IPS-NIHi7 (cell line): ENCODE measurements around the gene DAPK1.

Experiments
- DNase-seq: peaks from one replicate; pipeline ENCODE4 v3.0.0; 2012; ENCODE audit warnings: mixed read lengths; ENCODE audit errors: extremely low spot score

DAPK1 gene

DNA sequence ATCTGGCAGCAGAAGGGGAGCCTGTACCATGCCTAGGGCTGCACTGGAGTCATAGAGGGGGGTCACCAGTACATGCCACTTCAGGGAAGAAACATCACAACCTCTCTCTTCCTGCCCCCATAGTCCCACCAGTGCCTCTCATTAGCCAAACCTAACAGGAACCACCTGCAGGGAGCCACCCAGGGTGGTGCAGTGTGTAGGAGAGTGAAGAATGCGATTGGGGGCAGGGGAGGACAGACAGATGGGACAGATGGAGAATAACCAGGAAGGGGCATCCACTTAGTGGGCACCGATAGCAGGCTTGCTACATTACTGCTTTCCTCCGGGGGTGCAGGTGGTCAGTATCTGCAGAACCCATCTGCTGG, 19.2 kb downstream of the DAPK1 start:
- no peak for DNase-seq

DNA sequence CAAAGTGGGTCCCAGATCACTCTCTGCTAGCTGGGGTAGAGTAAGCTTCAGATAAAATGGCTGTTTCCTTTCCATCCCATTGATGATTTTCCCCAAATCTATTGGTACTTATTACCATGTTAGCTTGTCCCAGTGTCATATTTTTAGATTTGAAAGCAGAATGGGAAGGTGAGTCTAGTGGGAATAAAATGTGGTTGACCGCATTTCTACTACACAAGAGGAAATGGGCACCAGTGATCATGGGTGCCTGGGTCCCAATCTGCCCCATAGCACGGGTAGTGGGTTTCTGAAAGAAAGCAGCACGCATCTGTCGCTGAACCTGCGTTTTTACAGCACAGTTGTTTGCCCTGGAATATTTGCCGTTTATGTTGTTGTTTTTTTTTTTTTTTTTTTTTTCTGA, 20.1 kb downstream of the DAPK1 start:
- no peak for DNase-seq

DNA sequence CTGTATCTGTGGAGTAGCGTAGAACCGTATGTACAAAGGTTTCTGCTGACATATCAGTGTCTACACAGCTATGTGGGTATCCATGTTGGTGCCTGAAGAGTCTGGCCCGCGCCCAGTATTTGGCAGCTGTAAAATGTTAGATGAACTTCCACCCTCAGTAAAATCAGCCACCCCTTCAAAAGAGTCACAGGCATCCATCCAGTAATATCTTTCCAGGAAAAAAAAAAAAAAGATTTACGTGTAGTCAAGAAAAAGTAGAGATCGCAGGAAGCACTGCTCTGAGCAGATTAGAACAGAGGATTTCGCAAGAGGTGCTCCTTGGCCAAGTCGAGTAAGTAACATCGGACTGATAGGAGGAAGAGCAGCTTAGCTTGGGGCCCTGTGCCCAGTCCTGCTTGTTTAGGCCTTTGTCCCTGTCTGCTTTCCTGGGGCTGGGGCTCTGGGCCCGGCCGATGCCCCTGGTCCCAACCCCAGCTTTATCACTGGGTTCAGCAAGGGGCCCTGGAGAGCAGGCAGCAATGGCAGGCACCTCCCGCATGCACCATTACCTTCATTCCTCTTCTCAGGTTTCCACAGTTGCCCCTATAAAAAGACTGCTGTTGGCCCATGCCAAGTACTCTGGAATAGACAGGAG, 21.2 kb downstream of the DAPK1 start:
- no peak for DNase-seq

DNA sequence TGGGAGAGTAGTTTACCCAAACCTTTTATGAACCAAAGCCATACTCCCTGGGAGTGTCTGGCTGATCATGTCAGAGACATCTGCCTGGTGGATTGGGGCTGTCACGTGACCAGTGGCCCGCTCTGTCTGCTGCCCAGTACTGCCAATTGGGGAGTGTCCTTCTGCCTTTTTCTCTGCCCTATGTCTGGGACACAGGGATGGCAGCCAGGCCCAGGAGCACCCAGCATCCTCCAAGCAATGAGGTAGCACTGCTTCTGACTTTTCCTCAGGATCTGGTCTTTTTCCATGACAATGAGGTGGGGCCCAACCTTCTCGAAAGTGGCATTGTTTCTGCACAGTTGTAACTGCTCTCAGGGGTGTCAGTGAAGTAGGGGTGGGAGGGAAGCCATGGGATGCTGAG, 21.8 kb downstream of the DAPK1 start:
- no peak for DNase-seq

DNA sequence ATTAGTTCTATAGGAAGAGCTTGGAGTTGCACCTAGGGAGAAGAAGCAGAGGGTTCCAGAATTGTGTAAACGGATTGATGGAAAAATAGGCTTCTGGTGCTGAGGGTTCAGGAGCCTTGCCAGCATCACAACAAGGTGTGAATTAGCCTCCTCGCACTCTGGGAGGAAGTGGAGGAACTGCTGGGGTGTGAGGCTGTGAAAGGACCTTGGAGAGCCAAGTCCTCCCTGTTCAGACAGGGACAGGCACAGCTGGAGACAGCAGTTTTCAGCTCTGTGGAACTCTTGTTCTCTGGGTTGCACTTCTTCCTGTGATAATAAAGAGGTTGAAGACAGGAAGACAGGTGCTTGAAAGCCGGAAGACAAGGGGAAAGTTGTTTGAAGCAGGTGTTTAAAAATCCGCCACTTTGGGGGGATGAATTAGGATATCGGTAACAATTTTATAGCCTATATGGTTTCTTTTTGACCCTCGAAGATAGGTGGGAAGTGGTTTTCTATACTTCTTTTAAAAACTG, 22.6 kb downstream of the DAPK1 start:
- DNase-seq: no peak

DNA sequence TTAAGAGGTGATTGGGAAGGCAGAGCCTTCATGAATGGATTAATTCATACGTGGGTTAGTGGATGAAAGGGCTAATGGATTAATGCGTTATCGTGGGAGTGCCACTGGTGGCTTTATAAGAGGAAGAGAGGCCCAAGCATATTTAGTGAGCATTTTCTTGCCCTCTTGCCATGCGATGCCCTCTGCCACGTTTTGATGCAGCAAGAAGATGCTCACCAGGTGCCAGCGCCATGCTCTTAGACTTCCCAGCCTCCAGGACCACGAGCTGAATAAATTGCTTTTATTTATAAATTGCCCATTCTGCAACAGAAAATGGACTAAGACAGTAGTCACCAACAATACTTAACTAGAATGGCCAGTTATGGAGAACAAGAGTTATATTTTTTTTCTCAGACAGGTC, 24.2 kb downstream of the DAPK1 start:
- no peak for DNase-seq

DNA sequence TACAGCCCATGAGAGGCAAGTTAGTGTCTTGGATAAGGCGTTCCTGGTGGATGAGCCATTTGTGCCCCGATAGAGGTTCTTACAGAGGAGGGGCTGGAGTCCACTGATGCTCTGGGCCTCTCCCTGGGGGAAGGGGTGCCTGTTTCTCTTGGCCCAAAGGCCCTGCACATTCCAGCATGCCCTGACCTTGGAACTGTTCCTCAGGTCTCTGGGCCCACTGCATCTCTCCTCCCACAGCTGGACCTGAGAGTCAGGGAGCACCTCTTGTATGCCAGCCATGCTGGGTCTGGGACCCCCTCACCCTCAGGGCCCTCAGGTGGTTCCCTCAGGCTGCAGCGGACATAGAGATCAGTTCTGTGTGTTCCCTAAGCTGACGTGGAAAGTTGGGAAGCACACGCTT, 26.4 kb downstream of the DAPK1 start:
- no peak for DNase-seq

DNA sequence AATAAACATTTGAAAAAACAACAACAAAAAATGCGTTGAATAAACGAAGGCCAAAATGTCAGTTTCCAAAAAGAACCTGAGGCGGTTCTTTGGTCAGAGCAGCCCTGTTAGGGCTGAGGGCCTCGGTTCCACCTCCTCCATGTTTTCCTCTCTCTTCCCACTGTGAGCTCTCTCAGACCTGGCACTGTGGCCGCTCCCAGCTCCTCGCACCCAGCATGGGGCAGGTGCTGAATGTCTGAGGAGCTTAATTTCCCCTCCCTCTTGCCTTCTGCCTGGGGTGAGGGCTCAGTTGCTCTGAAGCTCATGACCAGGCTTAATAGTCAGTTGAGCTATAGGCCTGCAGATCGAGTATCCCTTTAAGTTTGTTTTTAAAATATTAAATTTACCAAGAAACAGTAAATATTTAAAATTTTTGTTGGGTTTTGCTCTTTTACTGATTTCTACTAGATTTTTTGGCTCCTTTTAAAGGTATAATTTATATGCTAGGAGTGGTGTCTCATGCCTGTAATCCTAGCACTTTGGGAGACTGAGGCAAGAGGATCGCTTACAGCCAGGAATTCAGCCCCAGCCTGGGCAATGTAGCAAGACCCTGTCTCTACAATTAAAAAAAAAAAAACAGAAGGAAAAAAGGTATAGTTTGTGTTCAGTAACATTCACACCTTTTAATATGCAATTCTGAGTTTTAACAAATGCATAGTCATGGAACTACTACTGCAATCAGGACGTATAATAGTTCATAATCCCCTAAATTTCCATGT, 28.1 kb downstream of the DAPK1 start:
- DNase-seq: peak; percentile 68

DNA sequence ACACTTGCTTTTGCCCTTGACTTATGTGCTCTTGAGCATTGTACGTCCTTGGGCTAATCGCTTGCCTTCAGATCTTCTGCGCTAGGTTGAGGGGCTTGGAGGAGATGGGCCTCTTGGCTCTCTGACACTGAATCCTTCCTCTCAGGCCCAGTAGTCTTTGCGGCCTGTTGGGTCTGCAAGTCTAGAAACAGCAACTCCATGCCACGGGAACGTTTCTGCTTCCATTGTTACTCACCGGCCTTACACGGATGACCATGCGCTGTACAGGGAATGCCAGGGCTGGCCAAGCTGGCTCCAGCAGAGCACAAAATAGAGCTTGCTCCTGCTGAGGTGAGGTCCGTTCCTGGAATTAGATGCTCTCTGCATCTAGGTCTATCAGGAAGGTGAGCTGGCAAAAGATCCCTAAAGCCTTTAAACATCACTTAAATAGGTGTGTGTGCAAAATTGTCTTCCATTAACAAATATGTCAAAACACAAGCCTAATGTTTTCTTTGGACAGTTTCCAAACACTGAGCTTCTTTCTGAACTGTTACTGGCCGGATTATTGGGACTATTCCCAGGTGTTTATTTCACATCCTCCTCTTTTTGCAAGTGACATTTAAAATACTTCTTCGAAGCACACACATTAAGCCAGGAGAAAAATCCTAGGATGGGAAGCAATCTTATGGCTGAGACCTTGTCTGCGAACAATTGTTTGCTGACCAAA, 29.7 kb downstream of the DAPK1 start:
- DNase-seq: no peak

DNA sequence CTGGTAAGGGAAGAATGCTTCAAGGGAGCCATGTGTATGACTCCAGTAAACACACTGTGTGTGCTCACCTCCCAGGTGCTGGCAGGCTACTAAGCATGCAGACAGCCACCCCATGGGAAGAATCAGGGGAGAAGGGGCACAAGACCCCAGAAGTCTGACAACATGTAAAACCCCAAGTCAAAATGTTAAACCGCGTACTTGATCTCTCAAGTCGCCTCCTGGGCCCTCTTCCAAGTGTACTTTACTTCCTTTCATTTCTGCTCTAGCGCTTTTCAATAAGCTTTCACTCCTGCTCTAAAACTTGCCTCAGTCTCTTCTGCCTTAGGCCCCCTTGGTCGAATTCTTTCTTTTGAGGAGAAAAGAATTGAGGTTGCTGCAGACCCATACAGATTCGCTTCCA, 31.3 kb downstream of the DAPK1 start:
- DNase-seq: no peak

DNA sequence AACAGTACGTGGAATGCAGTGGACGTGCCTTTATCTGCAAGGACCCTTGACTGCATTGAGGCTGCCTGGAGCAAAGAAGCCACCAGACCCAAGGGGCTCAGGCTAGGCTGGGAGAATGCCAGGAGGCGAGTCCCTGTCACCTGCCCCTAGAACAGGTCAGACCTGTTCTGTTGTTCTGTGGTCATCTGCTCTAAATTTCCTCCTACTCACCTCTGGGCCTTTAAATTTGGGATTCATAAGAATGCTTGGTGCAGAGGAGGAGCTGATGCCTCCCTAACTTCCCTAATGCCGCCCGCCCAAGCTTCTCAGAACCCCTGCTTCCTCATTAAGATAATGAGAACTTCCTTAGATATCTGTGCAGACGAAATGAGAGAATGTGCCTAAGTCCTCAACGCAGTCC, 32.0 kb downstream of the DAPK1 start:
- no peak for DNase-seq

DNA sequence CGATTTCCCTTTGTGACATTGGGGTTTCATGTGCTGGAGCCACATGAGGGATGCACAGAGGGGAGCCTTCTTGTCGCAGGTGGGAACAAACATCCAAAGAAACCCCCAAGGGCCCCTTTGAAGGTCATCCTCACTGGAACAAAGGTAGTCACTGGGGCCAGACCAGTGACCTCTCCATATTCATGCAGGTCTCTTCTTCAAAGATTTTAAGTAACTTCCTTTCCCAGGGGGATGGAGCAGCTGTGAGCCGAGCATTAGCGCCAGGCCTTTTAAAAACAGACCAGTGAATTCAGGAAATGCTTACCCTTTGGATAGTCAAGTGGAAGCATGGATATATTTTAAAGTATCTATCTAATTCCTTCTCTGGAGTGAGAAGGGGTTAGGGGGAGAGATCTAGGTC, 33.0 kb downstream of the DAPK1 start:
- DNase-seq: no peak

DNA sequence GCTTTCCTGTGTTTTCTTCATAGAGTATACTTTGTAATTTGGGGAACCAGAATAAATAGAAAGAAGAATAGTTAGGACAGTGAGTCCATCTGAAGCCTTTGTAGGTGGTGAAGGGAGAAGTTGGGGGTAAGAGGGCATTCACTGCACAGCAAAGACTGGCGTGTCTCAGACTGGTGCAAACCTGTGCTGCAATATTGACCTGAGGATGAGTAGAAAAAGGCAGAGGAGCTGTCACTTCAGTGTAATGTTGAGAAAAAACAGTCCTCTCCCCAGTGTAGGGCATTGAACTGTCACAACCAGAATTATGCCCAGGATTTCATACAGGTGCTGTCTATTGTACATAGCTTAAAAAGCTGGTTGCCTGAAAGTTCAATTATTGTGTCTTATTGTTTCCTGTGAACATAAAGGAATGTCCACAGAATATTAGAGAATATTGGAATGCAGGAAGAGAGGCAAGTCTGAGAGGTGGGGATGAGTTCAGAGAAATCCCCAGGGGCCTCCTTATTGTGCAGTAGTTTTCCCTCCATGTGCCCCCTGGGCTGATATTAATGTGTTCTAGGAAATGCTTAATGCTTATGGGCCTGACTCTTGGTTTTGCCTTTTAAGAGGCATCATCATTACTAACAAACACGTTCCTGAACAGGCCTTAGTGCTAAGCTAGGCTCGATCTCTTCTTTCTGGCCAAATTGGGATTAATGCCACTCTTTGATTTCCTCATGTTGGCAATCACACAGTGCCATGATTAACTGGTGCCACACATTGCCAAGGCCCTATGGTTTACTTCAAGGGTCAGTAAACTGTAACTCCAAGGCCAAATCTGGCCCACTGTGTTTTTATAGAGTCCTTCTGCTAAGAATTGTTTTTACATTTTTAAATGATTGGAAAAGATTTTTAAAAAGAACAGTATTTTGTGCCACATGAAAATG, 34.0 kb downstream of the DAPK1 start:
- DNase-seq: no peak

DNA sequence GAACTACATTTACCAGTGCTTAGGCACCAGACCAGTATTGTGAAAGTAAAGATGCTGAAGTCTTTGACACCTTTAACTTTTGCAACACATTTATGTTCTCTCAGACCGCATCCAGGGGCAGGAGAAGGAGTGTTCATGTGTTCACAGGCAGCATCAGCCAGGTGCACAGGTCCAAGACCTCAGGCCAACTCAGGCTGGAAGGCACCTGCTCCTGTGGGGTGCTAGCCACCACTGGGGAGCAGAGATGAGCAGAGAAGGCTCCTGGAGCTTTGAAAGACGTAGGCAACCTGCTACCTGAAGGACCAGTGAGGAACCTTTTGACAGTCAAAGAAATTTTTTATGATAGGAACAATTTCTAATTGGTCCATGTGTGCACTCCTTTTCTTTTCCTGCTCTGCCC, 35.6 kb downstream of the DAPK1 start:
- DNase-seq: no peak

DNA sequence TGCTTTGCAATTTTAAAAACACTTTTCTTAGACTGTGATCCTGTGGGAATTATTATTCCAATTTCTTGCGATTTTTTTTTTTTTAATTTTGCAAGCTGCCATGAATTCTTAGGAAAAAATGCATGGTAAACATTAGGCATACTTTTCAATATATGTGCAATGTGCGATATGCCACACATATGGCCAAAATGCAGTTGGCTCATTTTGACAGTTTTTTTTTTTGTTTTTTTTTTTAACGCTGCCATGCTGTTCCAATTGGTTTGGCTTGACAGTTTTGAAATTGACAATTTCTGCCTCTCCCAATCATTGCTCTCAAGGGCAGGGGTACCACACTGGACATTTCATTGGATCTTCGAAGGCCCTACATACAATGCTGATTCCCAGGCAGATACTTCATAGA, 36.4 kb downstream of the DAPK1 start:
- DNase-seq: no peak

DNA sequence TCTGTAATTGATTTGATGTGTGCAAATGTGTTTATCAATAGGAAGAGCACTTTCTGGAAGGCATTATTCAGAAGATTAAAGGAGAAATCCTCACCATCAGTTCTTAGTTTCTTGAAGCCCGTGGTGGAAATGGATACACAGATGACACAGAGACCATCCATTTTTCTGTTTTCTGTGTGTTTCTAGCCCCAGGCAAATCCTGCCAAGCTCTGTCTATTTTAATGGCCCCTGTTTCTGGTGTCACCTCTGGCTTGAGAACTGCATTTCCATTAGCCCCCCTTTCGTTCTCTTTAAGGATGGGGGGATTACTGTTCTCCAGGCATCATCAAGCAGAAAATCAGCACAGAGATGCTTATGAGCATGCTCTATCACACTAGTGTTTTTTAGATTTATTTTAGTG, 37.3 kb downstream of the DAPK1 start:
- no peak for DNase-seq

DNA sequence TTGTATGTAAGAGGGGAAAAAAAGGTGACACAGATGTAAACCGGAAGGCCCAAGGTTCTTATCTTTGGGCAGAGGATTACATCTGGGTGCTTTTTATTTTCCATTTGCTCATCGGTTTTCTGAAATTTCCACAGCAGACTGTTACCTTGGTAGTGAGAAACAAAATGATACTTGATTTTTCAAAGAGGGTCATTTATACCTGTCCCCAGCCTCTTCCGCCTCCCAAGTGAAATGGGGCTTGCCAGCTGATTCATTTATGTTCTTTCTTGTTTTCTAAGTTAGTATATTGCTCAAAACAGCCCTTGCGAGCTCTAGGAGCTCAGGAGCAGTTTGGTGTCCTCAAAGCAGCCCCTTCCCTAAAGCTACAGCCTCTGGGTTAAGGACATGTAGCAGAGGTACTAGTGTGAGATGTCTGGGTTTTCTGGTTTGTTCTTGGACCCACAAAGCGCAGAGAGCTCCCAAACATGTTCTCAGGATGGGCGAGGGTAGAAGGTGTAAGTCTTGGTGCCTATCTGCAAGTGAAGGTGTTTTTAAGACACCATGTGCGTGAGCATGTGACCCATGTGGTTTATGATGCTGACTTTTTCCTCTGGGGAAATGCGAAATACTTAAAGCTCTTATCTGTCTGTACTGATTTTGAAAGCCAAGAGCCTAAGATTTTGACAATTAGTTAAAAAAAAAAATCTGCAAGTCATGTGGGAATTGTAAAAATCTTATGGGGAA, 38.3 kb downstream of the DAPK1 start:
- no peak for DNase-seq

DNA sequence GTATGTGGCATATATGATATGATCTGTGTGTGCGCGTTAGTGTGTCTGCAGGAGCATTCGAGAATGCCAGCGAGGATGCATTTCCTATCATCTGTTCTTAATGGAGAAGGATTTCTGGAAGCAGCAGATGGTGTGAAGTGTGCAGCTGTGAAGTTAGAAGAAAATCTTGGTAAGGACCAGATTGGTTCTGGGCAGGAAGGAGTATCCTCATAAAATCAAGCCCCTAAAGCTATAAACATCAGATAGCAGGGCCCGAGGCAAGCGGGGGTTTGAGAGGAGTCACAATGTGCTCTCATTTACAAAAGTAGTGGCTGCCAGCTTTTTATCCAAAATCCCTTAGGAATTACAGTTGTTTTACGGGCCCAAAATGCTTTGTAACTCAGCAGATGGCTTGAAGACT, 40.0 kb downstream of the DAPK1 start:
- no peak for DNase-seq

DNA sequence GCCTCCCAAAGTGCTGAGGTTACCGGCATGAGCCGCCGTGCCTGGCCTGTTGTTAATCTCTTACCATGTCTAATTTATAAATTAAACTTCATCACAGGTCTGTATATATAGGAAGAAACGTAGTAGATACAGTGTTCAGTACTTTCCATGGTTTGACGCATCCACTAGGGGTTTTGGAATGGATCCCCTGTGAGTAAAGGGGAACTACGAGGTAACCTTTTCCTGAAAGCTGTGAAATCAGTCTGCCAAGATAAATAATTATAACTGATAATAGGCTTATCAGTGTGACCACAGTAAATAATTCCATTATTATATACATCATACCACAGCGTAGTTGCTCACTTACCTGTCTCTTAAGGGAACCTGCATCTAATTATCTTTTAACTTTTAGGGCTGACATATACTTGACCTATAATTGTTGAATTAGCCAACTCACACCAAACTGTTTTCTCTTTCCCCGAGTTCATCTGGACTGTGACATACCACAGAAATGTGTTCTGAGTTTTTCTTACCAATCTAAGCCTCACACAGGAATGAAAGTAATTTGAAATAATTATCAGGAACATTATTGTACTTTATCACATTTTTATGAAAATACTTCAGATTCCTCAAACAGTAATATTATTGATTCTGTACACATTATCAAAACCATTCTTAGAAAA, 42.9 kb downstream of the DAPK1 start:
- DNase-seq: no peak

DNA sequence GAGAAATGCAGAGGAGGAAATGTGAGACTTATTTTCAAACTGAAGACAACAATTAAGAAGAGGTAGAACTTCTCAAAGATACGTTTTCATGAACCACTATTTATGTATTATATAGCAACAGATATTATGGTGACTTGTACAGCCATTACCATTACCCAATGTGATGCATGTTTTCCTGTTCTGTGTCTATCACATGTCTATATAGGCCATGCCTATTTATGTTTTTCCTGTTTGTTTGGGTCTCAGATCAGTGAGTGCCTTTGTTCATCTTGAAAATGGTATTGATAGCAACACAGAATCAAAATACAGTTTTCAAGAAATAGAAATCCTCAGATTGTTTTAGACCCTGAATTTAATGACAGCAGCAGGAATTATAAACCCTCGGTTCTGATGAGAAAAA, 44.0 kb downstream of the DAPK1 start:
- no peak for DNase-seq

DNA sequence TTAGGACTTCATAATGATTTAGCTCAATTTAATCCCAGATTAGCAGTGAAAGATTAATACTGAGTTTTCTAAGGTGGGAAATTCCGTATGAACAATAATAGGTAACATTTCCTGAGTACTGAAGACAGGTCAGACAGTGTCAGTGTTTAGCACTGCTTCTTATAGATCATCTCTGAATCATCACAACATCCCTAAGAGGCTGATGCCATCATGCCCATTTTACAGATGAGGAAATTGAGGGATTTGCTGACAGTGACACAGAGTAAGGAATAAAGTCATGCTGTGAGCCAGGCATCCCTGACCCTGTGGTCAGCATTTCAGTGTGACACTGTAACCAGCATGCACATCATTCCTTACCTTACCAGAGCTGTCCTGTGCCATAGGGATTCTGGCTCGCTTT, 44.5 kb downstream of the DAPK1 start:
- no peak for DNase-seq
